RWPE1 (cell line): ENCODE data around the gene SYNPO.

Source experiments
- CTCF ChIA-PET: fragments of 350-600 bp; sonication (Branson Sonifier 250); formaldehyde crosslinking; extraction: SDS; loops from one replicate; lab custom pipeline; 2021; lab: Yijun Ruan, JAX
- POLR2A ChIA-PET: fragments of 400-600 bp; formaldehyde crosslinking; extraction: SDS; loops from one replicate; lab custom pipeline; 2020; ENCODE audit warnings: antibody characterized with exemption; ENCODE audit not compliant: low non-redundant PET; lab: Yijun Ruan, JAX
- DNase-seq: peaks from one replicate; pipeline ENCODE4 v3.0.0; 2012; ENCODE audit warnings: low spot score
- H3K27ac ChIP-seq: fragments of 450-650 bp; 2 replicates; pipeline ENCODE4 v1.5.1; 2017
- TF ChIP-seq, protein P1 (sequence below): fragments of 450-650 bp; conservative IDR thresholded peaks from 2 replicates; pipeline ENCODE4 v1.5.1; 2017; ENCODE audit warnings: low read depth, mild to moderate bottlenecking

The SYNPO gene

DNA sequence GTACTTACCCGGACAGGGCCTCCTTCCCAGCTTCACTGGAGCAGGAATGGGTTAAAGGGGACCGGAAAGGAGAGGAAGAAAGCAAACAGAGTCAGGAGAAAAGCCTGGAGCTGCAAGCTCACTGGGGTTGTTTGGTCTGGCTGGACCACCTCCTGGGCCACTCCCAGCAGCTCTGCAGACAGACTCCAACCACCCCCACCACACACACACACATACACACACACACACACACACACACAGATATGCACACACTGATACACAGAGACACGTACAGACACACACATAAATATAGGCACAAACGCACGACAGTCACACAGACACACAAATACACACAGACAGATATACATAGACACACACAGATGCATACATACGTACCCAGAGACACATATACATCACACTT is 34.9 kb upstream of the SYNPO start:
- no peak for DNase-seq
- ChIA-PET POLR2A (no interaction called here), CTCF (no interaction called here)
- TF ChIP-seq, protein P1, sequence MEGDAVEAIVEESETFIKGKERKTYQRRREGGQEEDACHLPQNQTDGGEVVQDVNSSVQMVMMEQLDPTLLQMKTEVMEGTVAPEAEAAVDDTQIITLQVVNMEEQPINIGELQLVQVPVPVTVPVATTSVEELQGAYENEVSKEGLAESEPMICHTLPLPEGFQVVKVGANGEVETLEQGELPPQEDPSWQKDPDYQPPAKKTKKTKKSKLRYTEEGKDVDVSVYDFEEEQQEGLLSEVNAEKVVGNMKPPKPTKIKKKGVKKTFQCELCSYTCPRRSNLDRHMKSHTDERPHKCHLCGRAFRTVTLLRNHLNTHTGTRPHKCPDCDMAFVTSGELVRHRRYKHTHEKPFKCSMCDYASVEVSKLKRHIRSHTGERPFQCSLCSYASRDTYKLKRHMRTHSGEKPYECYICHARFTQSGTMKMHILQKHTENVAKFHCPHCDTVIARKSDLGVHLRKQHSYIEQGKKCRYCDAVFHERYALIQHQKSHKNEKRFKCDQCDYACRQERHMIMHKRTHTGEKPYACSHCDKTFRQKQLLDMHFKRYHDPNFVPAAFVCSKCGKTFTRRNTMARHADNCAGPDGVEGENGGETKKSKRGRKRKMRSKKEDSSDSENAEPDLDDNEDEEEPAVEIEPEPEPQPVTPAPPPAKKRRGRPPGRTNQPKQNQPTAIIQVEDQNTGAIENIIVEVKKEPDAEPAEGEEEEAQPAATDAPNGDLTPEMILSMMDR, result no peak
- H3K27ac ChIP-seq, result no peak overlapping the region

DNA sequence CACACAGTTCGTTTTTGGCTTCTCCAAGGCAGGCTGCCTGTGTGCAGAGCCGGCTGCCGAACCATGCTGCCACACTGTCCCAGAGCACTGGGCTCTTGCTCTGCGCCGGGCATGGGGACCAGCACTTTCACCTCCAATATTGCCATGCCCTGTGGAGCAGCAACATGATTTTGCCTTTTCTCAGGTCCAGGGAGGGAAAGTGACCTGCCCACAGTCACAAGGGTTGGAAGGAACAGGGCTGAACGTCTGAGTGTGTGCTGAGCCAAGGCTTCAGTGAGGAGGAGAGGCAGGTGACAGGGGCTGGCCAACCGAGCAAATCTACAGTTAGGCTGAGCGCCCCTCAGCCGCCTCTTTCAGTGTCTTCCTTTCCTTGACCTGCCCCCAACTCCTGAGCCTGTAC is 34.0 kb upstream of the SYNPO start:
- TF ChIP-seq, protein P1, result no peak
- no peak overlapping the region for H3K27ac ChIP-seq
- no peak for DNase-seq
- ChIA-PET CTCF (interaction anchor here (0.5 kb wide), 1 partner anchor 1337 kb away, joined by 3 read pairs; no protein-coding TSS in a partner anchor), POLR2A (no interaction called here)

DNA sequence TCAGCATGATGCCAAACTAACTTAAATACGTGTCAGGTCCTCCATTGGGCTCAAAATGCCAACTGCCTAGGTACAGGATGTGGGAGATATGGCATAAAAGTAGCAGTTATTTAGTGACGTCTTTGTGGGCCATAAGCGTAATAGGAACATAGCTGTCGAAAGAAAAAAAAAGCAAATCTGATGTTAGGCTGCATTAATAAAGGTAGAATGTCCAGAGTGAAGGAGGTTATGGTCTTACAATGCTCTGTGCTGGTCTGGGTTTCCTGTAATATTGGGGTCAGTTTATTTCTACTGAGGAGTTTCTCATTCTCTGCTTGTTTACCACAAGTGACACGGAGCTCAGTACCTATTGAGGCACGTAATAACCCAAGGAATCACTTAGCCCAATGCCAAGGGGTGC is 33.4 kb upstream of the SYNPO start:
- TF ChIP-seq, protein P1, result no peak
- CTCF ChIA-PET, result interaction anchor here (0.5 kb wide), 1 partner anchor 1338 kb away, joined by 3 read pairs; no protein-coding TSS in a partner anchor
- POLR2A ChIA-PET, result no interaction called here
- DNase-seq, result no peak
- H3K27ac ChIP-seq, result no peak overlapping the region

DNA sequence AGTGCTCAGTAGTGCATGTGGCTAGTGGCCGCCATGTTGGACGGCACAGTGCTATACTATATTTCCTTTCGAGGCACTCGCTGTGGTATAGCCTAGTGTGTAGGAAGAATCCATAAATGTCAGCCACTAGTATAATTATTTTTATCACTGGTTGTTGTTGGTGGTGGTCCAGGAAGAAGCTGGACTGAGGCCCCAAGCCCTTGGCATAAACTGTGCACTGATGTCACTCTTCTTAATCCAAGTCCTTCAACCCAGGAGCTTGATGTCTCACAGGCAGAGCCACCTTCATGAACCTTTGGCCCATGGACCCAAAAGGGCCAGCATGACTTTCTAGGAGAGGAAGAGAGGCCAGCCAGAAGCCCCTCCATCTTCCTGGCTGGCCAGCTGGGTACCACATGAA is 32.5 kb upstream of the SYNPO start:
- TF ChIP-seq, protein P1, result no peak
- ChIA-PET POLR2A (no interaction called here), CTCF (interaction anchor here (0.9 kb wide), 1 partner anchor 29 kb away, joined by 6 read pairs; no protein-coding TSS in a partner anchor)
- no peak for DNase-seq
- H3K27ac ChIP-seq, result no peak overlapping the region

DNA sequence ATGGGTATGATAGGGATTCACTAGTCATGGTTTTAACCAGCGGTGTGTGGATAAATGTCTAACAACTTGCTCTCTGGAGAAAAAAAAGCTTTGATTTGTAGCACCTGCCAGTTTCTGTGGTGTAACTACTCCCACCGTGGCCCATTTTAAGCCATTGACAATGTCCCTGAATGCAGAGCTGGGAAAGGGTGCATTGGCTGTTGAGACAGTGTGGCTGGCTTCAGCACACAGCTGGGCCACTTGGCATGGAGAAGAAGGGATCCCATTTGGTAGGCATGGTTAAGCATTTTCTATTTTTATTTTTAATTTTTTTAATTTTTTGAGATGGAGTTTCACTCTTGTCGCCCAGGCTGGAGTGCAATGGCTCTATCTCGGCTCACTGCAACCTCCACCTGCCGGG is 31.5 kb upstream of the SYNPO start:
- no peak for DNase-seq
- CTCF ChIA-PET, result interaction anchor here (0.7 kb wide), 2 partner anchors 43 to 1133 kb away, joined by 3 to 4 read pairs; no protein-coding TSS in a partner anchor
- POLR2A ChIA-PET, result no interaction called here
- H3K27ac ChIP-seq, result no peak overlapping the region
- TF ChIP-seq, protein P1, result no peak

DNA sequence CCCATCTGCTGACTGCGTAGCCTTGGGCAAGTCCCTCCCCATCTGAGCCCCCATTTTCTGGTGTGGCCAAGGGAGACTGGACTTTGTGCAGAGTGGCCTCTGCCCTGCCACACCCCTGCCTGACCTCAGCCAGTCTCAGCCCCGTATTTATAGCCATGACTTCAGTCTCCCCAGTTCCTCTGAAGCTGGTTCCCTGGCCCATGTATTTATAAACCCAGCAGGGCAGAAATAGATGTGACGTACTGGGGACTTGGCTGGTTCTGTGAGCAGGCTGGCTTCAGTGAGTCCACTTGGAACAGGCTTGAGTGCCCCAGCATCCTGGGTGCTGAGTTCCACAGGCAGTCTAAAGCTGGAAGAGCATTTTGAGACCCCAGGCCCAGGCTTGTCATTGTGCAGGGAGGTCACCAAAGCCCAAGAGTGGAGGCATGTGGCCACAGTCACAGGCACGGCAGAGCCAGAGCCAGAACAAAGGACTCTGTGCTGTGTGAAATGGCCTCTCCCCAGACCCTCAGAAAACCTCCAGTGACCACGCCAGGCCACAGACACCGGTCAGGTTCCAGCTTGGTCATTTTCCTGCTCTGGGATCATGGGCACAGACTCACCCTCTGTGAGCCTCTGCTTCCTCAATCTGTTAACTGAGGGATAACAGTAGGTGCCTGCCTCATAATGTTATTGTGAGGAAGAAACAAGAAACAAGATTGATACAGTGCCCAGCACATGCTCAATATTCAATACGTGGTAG is 30.4 kb upstream of the SYNPO start:
- TF ChIP-seq, protein P1, result no peak
- POLR2A ChIA-PET, result no interaction called here
- DNase-seq, result no peak
- CTCF ChIA-PET, result interaction anchor here (0.6 to 0.7 kb wide), 3 partner anchors 9 to 1132 kb away, joined by 3 to 4 read pairs (median 4); no protein-coding TSS in a partner anchor
- H3K27ac ChIP-seq, result no peak overlapping the region
